Ascending aorta (tissue), 2 donors: ENCODE results near the gene TLN1. TPM values are rescaled to one million over a fixed set of nuclear protein-coding genes. Genes with fewer than 3 reads are reported as not detected.

Experiments used
- DNase-seq, 2 donors: peaks; one replicate each; pipeline ENCODE4 v3.0.0-alpha.2; 2019; ENCODE audit warnings: low spot score in 2 of 2
- H3K27ac ChIP-seq, 2 donors: fragments of 200-600 bp; sonication (generic); one replicate each; pipeline ENCODE4 v1.5.1; 2016 to 2017; ENCODE audit warnings: mild to moderate bottlenecking in 1 of 2
- H3K27me3 ChIP-seq: fragments of 200-600 bp; sonication (generic); one replicate; pipeline ENCODE4 v1.5.1; 2017
- H3K36me3 ChIP-seq, 2 donors: fragments of 200-600 bp; sonication (generic); one replicate each; pipeline ENCODE4 v1.5.1; 2016
- H3K4me1 ChIP-seq, 2 donors: fragments of 200-600 bp; sonication (generic); one replicate each; pipeline ENCODE4 v1.5.1; 2016 to 2017; ENCODE audit warnings: mild to moderate bottlenecking in 1 of 2
- H3K4me3 ChIP-seq, 2 donors: fragments of 200-600 bp; sonication (generic); one replicate each; pipeline ENCODE4 v1.5.1; 2016 to 2017; ENCODE audit warnings: mild to moderate bottlenecking in 1 of 2
- H3K9me3 ChIP-seq, 2 donors: fragments of 200-600 bp; sonication (generic); one replicate each; pipeline ENCODE4 v1.5.1; 2016
- CTCF ChIP-seq, 3 experiments: fragments of 200-600 bp in 2 of 3; fragments of 450-650 bp in 1 of 3; sonication (generic) in 2 of 3; IDR thresholded peaks; one replicate each; pipeline ENCODE4 v1.5.1; 2016 to 2019; ENCODE audit warnings: antibody characterized with exemption in 3 of 3, mild to moderate bottlenecking in 1 of 3, moderate library complexity in 1 of 3
- intact Hi-C: fragments of 100-400 bp; cut with DNase I; formaldehyde crosslinking; loops from one replicate; pipeline ENCODE4 v1.15.1; 2023
- total RNA-seq: library from RNA; depleted of rRNA; stranded (reverse); fragments of >200 nt; gene quantifications from one replicate; pipeline ENCODE4 v1.1.0, GENCODE V29; 2016

Gene TLN1
- total RNA-seq, 1 donor from 2014 or later: 735 TPM

- TF ChIP-seq CTCF (IDR thresholded peaks at IDR 0.05): peak; percentile 31 to 71 (median 43)
- Histone ChIP-seq H3K27me3 (no peaks in the 10 kb centered on the region), H3K27ac (peak overlapping the region; percentile 97 to 100), H3K4me1 (peaks cover 15 to 40% of the 10 kb centered on the region in 2 donors), H3K4me3 (peak overlapping the region; percentile 88 to 99), H3K36me3 (peaks cover 6 to 23% of the 10 kb centered on the region in 2 donors), H3K9me3 (no peaks in the 10 kb centered on the region)
- no peak for DNase-seq
- intact Hi-C loops: no loop called here
Observed at GRCh38 chr9:35660966-35661415, 71.0 kb downstream of the TLN1 start.

- no peak for TF ChIP-seq CTCF (IDR thresholded peaks at IDR 0.05)
- peaks cover 5 to 35% of the 10 kb centered on the region in 2 donors for H3K4me1 ChIP-seq
- H3K4me3 ChIP-seq: peak overlapping the region; percentile 88 to 99
- DNase-seq: peak in 1 of 2 donors; percentile 93
- intact Hi-C loops: loop anchor here (1.0 to 10.0 kb wide), 5 partner anchors 69 to 667 kb away; partner anchors contain the start of genes FAM221B, HRCT1, SPAAR and SPAG8
- H3K9me3 ChIP-seq: no peaks in the 10 kb centered on the region
- no peaks in the 10 kb centered on the region for H3K27me3 ChIP-seq
- peak overlapping the region; percentile 97 to 100 for H3K27ac ChIP-seq
- peaks cover 6 to 23% of the 10 kb centered on the region in 2 donors for H3K36me3 ChIP-seq
Observed at GRCh38 chr9:35659340-35659739, 72.7 kb downstream of the TLN1 start.

GRCh38 chr9:35658968-35659220 lies 73.1 kb downstream of the TLN1 start:
- DNase-seq: peak in 1 of 2 donors; percentile 85
- intact Hi-C loops: loop anchor here (1.0 to 10.0 kb wide), 5 partner anchors 69 to 667 kb away; partner anchors contain the start of genes FAM221B, HRCT1, SPAAR and SPAG8
- H3K4me1 ChIP-seq: peaks cover 5 to 35% of the 10 kb centered on the region in 2 donors

GRCh38 chr9:35658137-35658967 lies 73.6 kb downstream of the TLN1 start, which contains the start of gene CCDC107:
CCDC107 (plus strand) TSS chr9:35658292; CDS start chr9:35658380, 88 bp downstream.
- Histone ChIP-seq H3K27me3 (no peaks in the 10 kb centered on the region), H3K4me1 (peaks cover 5 to 35% of the 10 kb centered on the region in 2 donors)
- intact Hi-C loops: loop anchor here (5.0 to 10.0 kb wide), 4 partner anchors 154 to 666 kb away; partner anchors contain the start of genes FAM221B, HRCT1, SPAAR and SPAG8

More at GRCh38 chr9:35658968-35659220, 73.1 kb downstream of the TLN1 start:
- Histone ChIP-seq H3K9me3 (no peaks in the 10 kb centered on the region), H3K27me3 (no peaks in the 10 kb centered on the region), H3K4me3 (peak overlapping the region; percentile 88 to 99), H3K36me3 (peaks cover 6 to 23% of the 10 kb centered on the region in 2 donors), H3K27ac (peak overlapping the region; percentile 97 to 100)
- no peak for TF ChIP-seq CTCF (IDR thresholded peaks at IDR 0.05)

More at GRCh38 chr9:35658137-35658967, 73.6 kb downstream of the TLN1 start, which contains the start of gene CCDC107:
- Histone ChIP-seq H3K9me3 (no peaks in the 10 kb centered on the region), H3K4me3 (peak within 1 kb of the TSS; percentile 88 to 99), H3K27ac (peak within 1 kb of the TSS; percentile 97 to 100), H3K36me3 (peaks cover 6 to 23% of the 10 kb centered on the region in 2 donors)
- DNase-seq: peak in 1 of 2 donors; percentile 91
- peak; percentile 41 to 64 (median 63) for TF ChIP-seq CTCF (IDR thresholded peaks at IDR 0.05)
